ENCODE results near the gene TIMM50. TPM values are rescaled to one million over a fixed set of nuclear protein-coding genes. Genes with fewer than 3 reads are reported as not detected.

TIMM50 gene
- total RNA-seq, 2 donors from 2014 or later, result 54.1 to 75.5 TPM

DNA sequence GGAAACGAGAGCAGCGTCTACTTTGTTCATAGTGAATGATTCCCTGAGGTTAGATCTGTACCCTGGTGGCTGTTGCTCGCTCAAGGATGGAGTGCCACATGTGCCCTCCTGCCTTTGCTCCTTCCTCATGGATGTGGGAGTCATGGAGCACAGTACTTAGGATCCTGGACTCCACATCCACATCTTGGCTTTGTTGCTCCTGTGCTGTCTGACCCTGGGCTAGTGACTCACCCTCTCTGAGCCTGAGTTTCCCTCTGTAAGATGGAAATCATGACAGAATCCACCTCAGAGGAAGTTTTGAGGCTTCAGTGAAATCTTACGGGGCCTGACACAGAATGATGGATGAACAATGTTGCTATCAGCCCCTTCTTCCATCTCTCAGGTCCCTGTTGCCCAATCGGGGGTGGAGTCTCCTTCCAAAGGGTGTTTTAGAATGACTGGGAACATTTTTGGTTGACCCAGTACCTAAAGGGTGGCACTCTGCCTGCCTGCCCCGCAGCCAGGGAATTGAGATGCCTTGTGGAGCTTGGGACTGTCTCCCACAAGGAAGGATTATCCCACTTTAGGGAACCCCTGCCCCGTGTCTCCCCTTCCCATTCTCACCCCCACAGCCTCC, 9.8 kb upstream of the TIMM50 start:
- Histone ChIP-seq H3K4me1 (replicated peaks) (no peaks in the 10 kb centered on the region), H3K4me3 (no peak overlapping the region), H3K27ac (no peak overlapping the region), H3K9me3 (no peaks in the 10 kb centered on the region), H3K36me3 (peaks cover 25 to 48% of the 10 kb centered on the region in 2 donors), H3K27me3 (replicated peaks; ENCODE audit: insufficient read depth) (no peaks in the 10 kb centered on the region)
- 75% methylated on average over 7 of the region's 7 CpGs for WGBS
- TF ChIP-seq POLR2AphosphoS5 (IDR thresholded peaks at IDR 0.05) (no peak), POLR2A (IDR thresholded peaks at IDR 0.05) (no peak)
- TF ChIP-seq, protein P1, sequence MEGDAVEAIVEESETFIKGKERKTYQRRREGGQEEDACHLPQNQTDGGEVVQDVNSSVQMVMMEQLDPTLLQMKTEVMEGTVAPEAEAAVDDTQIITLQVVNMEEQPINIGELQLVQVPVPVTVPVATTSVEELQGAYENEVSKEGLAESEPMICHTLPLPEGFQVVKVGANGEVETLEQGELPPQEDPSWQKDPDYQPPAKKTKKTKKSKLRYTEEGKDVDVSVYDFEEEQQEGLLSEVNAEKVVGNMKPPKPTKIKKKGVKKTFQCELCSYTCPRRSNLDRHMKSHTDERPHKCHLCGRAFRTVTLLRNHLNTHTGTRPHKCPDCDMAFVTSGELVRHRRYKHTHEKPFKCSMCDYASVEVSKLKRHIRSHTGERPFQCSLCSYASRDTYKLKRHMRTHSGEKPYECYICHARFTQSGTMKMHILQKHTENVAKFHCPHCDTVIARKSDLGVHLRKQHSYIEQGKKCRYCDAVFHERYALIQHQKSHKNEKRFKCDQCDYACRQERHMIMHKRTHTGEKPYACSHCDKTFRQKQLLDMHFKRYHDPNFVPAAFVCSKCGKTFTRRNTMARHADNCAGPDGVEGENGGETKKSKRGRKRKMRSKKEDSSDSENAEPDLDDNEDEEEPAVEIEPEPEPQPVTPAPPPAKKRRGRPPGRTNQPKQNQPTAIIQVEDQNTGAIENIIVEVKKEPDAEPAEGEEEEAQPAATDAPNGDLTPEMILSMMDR (IDR thresholded peaks at IDR 0.05), result no peak
- no peak for DNase-seq (ENCODE audit: low spot score)
- intact Hi-C loops (cut with DNase I), result loop anchor here (5.0 kb wide), 1 partner anchor 61 kb away; the partner anchor contains the start of gene EID2B

DNA sequence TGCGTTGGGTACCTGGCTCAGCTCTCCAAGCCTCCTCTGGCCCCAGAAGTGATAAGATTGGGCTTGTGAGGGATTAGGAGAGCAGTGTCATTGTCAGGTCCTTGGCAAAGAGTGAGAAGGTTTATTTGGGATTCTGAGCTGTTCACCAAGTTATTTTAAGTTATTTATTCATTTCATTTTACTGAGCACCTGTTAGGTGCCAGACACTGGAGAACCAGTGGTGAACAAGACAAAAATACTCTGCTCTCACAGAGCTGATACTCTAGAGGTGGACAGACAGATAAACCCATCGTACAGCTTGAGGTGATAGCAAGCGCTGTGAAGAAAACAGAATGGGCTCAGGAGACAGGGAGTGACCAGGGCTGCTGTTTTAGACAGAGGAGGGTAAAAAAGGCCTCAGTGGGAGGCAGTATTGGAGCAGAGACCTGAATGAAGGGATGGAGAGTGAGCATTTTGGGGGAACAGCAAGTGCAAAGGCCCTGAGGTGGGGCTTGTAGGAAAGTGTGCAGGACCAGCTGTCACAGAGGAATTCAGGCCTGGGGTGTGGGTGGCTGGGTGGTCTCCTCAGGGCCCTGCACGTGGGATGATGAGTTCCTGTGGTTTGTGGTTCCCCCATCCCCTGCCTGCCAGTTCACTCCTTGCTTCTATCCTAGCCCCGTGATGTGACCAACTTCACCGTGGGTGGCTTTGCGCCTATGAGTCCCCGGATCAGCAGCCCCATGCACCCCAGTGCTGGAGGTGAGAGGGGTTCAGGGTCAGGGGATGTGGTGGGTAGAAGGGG, 8.7 kb upstream of the TIMM50 start:
- no peak for DNase-seq (ENCODE audit: low spot score)
- no peaks in the 10 kb centered on the region for H3K4me1 ChIP-seq (replicated peaks)
- peaks cover 22 to 48% of the 10 kb centered on the region in 2 donors for H3K36me3 ChIP-seq
- H3K4me3 ChIP-seq, result no peak overlapping the region
- intact Hi-C loops (cut with DNase I), result loop anchor here (5.0 kb wide), 1 partner anchor 60 kb away; the partner anchor contains the start of gene EID2B
- no peak overlapping the region for H3K27ac ChIP-seq
- no peak for TF ChIP-seq POLR2AphosphoS5 (IDR thresholded peaks at IDR 0.05)
- no peak for TF ChIP-seq POLR2A (IDR thresholded peaks at IDR 0.05)
- TF ChIP-seq, protein P1 (IDR thresholded peaks at IDR 0.05), result no peak
- WGBS, result 84% methylated on average over 8 of the region's 8 CpGs
- no peaks in the 10 kb centered on the region for H3K9me3 ChIP-seq
- H3K27me3 ChIP-seq (replicated peaks; ENCODE audit: insufficient read depth), result no peaks in the 10 kb centered on the region

DNA sequence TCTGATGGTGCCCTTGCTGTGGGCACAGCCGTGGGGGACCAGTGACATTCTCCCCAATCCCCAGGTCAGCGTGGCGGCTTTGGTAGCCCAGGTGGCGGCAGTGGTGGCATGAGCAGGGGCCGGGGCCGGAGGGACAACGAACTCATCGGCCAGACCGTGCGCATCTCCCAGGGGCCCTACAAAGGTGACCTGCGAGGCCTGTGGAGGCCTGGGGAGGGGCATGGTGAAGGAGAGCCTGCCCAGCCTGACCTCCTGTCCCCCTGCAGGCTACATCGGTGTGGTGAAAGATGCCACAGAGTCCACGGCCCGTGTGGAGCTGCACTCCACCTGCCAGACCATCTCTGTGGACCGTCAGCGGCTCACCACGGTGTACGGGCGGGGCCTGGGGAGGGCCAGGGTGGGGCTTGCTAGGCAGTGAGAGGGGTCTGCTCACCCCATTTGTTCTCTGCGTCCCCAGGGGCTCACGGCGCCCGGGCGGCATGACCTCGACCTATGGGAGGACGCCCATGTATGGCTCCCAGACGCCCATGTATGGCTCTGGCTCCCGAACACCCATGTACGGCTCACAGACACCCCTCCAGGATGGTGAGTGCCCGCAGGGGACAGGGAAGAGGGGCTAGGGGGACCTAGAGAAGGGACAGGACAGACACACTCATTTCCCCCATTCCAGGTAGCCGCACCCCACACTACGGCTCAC, 7.7 kb upstream of the TIMM50 start:
- WGBS, result 88% methylated on average over 31 of the region's 32 CpGs
- peaks cover 22 to 45% of the 10 kb centered on the region in 2 donors for H3K36me3 ChIP-seq

DNA sequence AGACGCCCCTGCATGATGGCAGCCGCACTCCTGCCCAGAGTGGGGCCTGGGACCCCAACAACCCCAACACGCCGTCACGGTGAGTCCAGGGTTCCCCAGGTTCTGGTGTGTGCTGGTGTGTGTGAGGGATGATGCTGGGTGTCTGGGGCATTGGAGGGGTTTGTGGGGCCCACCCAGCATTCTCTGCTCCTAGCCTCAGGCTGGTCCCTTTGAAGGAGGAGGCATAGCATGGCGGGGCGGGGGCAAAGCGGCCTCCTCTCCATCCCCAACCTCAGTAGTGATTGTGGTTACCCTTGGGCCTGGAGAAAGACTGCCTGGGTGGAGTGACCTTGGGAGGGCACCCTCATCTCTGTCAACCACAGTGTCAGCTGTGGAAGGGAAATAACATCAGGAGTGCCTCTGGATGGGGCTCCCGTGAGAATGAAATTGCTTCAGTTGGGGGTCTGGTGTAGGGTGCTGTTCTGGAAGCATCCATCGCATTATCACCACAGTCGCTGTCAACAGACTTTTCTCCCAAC, 7.1 kb upstream of the TIMM50 start:
- no peaks in the 10 kb centered on the region for H3K27me3 ChIP-seq (replicated peaks; ENCODE audit: insufficient read depth)
- WGBS, result 82% methylated on average over 11 of the region's 11 CpGs
- H3K36me3 ChIP-seq, result peaks cover 22 to 39% of the 10 kb centered on the region in 2 donors
- no peaks in the 10 kb centered on the region for H3K4me1 ChIP-seq (replicated peaks)
- intact Hi-C loops (cut with DNase I), result loop anchor here (5.0 kb wide), 1 partner anchor 59 kb away; the partner anchor contains the start of gene EID2B
- H3K27ac ChIP-seq, result no peak overlapping the region
- TF ChIP-seq POLR2A (IDR thresholded peaks at IDR 0.05) (no peak), POLR2AphosphoS5 (IDR thresholded peaks at IDR 0.05) (no peak)
- TF ChIP-seq, protein P1 (IDR thresholded peaks at IDR 0.05), result no peak
- DNase-seq (ENCODE audit: low spot score), result no peak
- no peak overlapping the region for H3K4me3 ChIP-seq
- no peaks in the 10 kb centered on the region for H3K9me3 ChIP-seq

More for the DNA sequence above, 7.7 kb upstream of the TIMM50 start:
- intact Hi-C loops (cut with DNase I), result loop anchor here (5.0 kb wide), 1 partner anchor 59 kb away; the partner anchor contains the start of gene EID2B
- no peak for DNase-seq (ENCODE audit: low spot score)
- no peak overlapping the region for H3K4me3 ChIP-seq
- H3K4me1 ChIP-seq (replicated peaks), result no peaks in the 10 kb centered on the region
- no peaks in the 10 kb centered on the region for H3K9me3 ChIP-seq
- no peak overlapping the region for H3K27ac ChIP-seq
- H3K27me3 ChIP-seq (replicated peaks; ENCODE audit: insufficient read depth), result no peaks in the 10 kb centered on the region
- TF ChIP-seq POLR2A (IDR thresholded peaks at IDR 0.05), result no peak
- no peak for TF ChIP-seq POLR2AphosphoS5 (IDR thresholded peaks at IDR 0.05)
- TF ChIP-seq, protein P1 (IDR thresholded peaks at IDR 0.05), result no peak

Data from prostate gland (tissue), 2 donors.